Memory B cell (primary cell): ENCODE results near the gene ACSM3.
A peak's percentile ranks its signal among the peaks of the same experiment; 100 is the strongest.

Experiments
- ATAC-seq: fragments of 150-1000 bp; cut with Tn5 transposase; 2 replicates; pipeline ENCODE4 v1.10.0; 2021; ENCODE audit warnings: low read depth, mild to moderate bottlenecking, moderate library complexity
- DNase-seq, 2 donors: peaks; one replicate each; pipeline ENCODE4 v3.0.0; 2022; ENCODE audit warnings: low spot score in 2 of 2
- H3K27ac Mint-ChIP-seq: one replicate; pipeline ENCODE4 v1.8.0; 2022; ENCODE audit warnings: mild to moderate bottlenecking, moderate library complexity, mixed read lengths
- H3K27me3 Mint-ChIP-seq: one replicate; pipeline ENCODE4 v1.8.0; 2022; ENCODE audit warnings: mixed read lengths
- H3K36me3 Mint-ChIP-seq: one replicate; pipeline ENCODE4 v1.8.0; 2022; ENCODE audit warnings: mild to moderate bottlenecking, mixed read lengths
- H3K4me1 Mint-ChIP-seq: one replicate; pipeline ENCODE4 v1.8.0; 2022; ENCODE audit warnings: mixed read lengths
- H3K4me3 Mint-ChIP-seq: one replicate; pipeline ENCODE4 v1.8.0; 2022; ENCODE audit warnings: mild to moderate bottlenecking, moderate library complexity, mixed read lengths
- H3K9me3 Mint-ChIP-seq: one replicate; pipeline ENCODE4 v1.8.0; 2022; ENCODE audit warnings: mixed read lengths

The ACSM3 gene

GRCh38 chr16:20767577-20767976, 3.8 kb downstream of the ACSM3 start:
- no peak overlapping the region for H3K27ac Mint-ChIP-seq
- ATAC-seq (no peak), DNase-seq (no peak)
- peaks cover 3% of the 10 kb centered on the region for H3K36me3 Mint-ChIP-seq
- H3K4me3 Mint-ChIP-seq, result no peak overlapping the region
- H3K27me3 Mint-ChIP-seq, result no peaks in the 10 kb centered on the region
- H3K9me3 Mint-ChIP-seq, result no peaks in the 10 kb centered on the region
- peaks cover 10% of the 10 kb centered on the region for H3K4me1 Mint-ChIP-seq

GRCh38 chr16:20768121-20768520, 4.3 kb downstream of the ACSM3 start:
- Mint-ChIP-seq H3K4me3 (no peak overlapping the region), H3K27ac (no peak overlapping the region), H3K9me3 (no peaks in the 10 kb centered on the region), H3K27me3 (no peaks in the 10 kb centered on the region), H3K4me1 (peaks cover 8% of the 10 kb centered on the region), H3K36me3 (peaks cover 3% of the 10 kb centered on the region)
- no peak for DNase-seq
- no peak for ATAC-seq

GRCh38 chr16:20768818-20769217, 5.0 kb downstream of the ACSM3 start:
- peaks cover 3% of the 10 kb centered on the region for H3K4me1 Mint-ChIP-seq
- H3K27me3 Mint-ChIP-seq, result no peaks in the 10 kb centered on the region
- no peak overlapping the region for H3K27ac Mint-ChIP-seq
- H3K36me3 Mint-ChIP-seq, result peaks cover 3% of the 10 kb centered on the region
- no peak overlapping the region for H3K4me3 Mint-ChIP-seq
- no peak for DNase-seq
- H3K9me3 Mint-ChIP-seq, result peaks cover 1% of the 10 kb centered on the region
- no peak for ATAC-seq

- H3K4me3 Mint-ChIP-seq, result no peak overlapping the region
- peaks cover 1% of the 10 kb centered on the region for H3K9me3 Mint-ChIP-seq
- H3K27ac Mint-ChIP-seq, result no peak overlapping the region
- no peaks in the 10 kb centered on the region for H3K27me3 Mint-ChIP-seq
- no peaks in the 10 kb centered on the region for H3K4me1 Mint-ChIP-seq
- DNase-seq (no peak), ATAC-seq (no peak)
- peaks cover 3% of the 10 kb centered on the region for H3K36me3 Mint-ChIP-seq
These were observed 9.9 kb downstream of the ACSM3 start for GRCh38 chr16:20773679-20774078.

- H3K9me3 Mint-ChIP-seq, result peaks cover 1% of the 10 kb centered on the region
- peak; percentile 28 to 39 for DNase-seq
- no peaks in the 10 kb centered on the region for H3K4me1 Mint-ChIP-seq
- H3K27me3 Mint-ChIP-seq, result no peaks in the 10 kb centered on the region
- H3K4me3 Mint-ChIP-seq, result no peak overlapping the region
- no peak overlapping the region for H3K27ac Mint-ChIP-seq
- peaks cover 3% of the 10 kb centered on the region for H3K36me3 Mint-ChIP-seq
- peak; percentile 72 for ATAC-seq
These were observed 11.0 kb downstream of the ACSM3 start for GRCh38 chr16:20774703-20775362.

GRCh38 chr16:20781697-20782096, 17.9 kb downstream of the ACSM3 start:
- peak overlapping the region; percentile 20 for H3K27ac Mint-ChIP-seq
- H3K27me3 Mint-ChIP-seq, result no peaks in the 10 kb centered on the region
- no peak for ATAC-seq
- no peaks in the 10 kb centered on the region for H3K36me3 Mint-ChIP-seq
- no peak overlapping the region for H3K4me3 Mint-ChIP-seq
- no peaks in the 10 kb centered on the region for H3K4me1 Mint-ChIP-seq
- no peak for DNase-seq
- no peaks in the 10 kb centered on the region for H3K9me3 Mint-ChIP-seq

- no peaks in the 10 kb centered on the region for H3K4me1 Mint-ChIP-seq
These were observed 18.7 kb downstream of the ACSM3 start for GRCh38 chr16:20782470-20782869.

GRCh38 chr16:20784204-20784603, 20.4 kb downstream of the ACSM3 start:
- no peak overlapping the region for H3K27ac Mint-ChIP-seq
- no peaks in the 10 kb centered on the region for H3K36me3 Mint-ChIP-seq
- H3K4me3 Mint-ChIP-seq, result no peak overlapping the region
- H3K4me1 Mint-ChIP-seq, result no peaks in the 10 kb centered on the region
- DNase-seq, result no peak
- H3K27me3 Mint-ChIP-seq, result no peaks in the 10 kb centered on the region
- no peak for ATAC-seq
- no peaks in the 10 kb centered on the region for H3K9me3 Mint-ChIP-seq

More at GRCh38 chr16:20782470-20782869, 18.7 kb downstream of the ACSM3 start:
- Mint-ChIP-seq H3K27ac (no peak overlapping the region), H3K9me3 (no peaks in the 10 kb centered on the region), H3K36me3 (no peaks in the 10 kb centered on the region), H3K27me3 (no peaks in the 10 kb centered on the region), H3K4me3 (no peak overlapping the region)
- DNase-seq (no peak), ATAC-seq (no peak)

GRCh38 chr16:20789130-20789529, 25.3 kb downstream of the ACSM3 start:
- Mint-ChIP-seq H3K4me3 (no peak overlapping the region), H3K27me3 (no peaks in the 10 kb centered on the region), H3K4me1 (no peaks in the 10 kb centered on the region), H3K36me3 (no peaks in the 10 kb centered on the region), H3K27ac (no peak overlapping the region), H3K9me3 (no peaks in the 10 kb centered on the region)
- DNase-seq (no peak), ATAC-seq (no peak)

- no peaks in the 10 kb centered on the region for H3K9me3 Mint-ChIP-seq
- DNase-seq (no peak), ATAC-seq (no peak)
- H3K4me1 Mint-ChIP-seq, result no peaks in the 10 kb centered on the region
- H3K27ac Mint-ChIP-seq, result no peak overlapping the region
- no peak overlapping the region for H3K4me3 Mint-ChIP-seq
- H3K27me3 Mint-ChIP-seq, result no peaks in the 10 kb centered on the region
- H3K36me3 Mint-ChIP-seq, result no peaks in the 10 kb centered on the region
These were observed 28.3 kb downstream of the ACSM3 start for GRCh38 chr16:20791923-20792612.

- H3K36me3 Mint-ChIP-seq, result no peaks in the 10 kb centered on the region
- no peak overlapping the region for H3K27ac Mint-ChIP-seq
- H3K9me3 Mint-ChIP-seq, result no peaks in the 10 kb centered on the region
- DNase-seq (no peak), ATAC-seq (no peak)
- no peaks in the 10 kb centered on the region for H3K4me1 Mint-ChIP-seq
- no peak overlapping the region for H3K4me3 Mint-ChIP-seq
- H3K27me3 Mint-ChIP-seq, result no peaks in the 10 kb centered on the region
These were observed 34.5 kb downstream of the ACSM3 start for GRCh38 chr16:20798364-20798763.

- Mint-ChIP-seq H3K27ac (no peak overlapping the region), H3K27me3 (no peaks in the 10 kb centered on the region), H3K4me3 (no peak overlapping the region), H3K4me1 (no peaks in the 10 kb centered on the region), H3K9me3 (no peaks in the 10 kb centered on the region), H3K36me3 (no peaks in the 10 kb centered on the region)
- DNase-seq (peak in 1 of 2 donors; percentile 21), ATAC-seq (no peak)
These were observed 35.8 kb downstream of the ACSM3 start for GRCh38 chr16:20799599-20799998.

GRCh38 chr16:20801278-20801677, 37.5 kb downstream of the ACSM3 start:
- no peaks in the 10 kb centered on the region for H3K36me3 Mint-ChIP-seq
- H3K9me3 Mint-ChIP-seq, result no peaks in the 10 kb centered on the region
- H3K4me3 Mint-ChIP-seq, result no peak overlapping the region
- no peak overlapping the region for H3K27ac Mint-ChIP-seq
- no peak for ATAC-seq
- no peak for DNase-seq
- H3K4me1 Mint-ChIP-seq, result peaks cover 3% of the 10 kb centered on the region
- H3K27me3 Mint-ChIP-seq, result no peaks in the 10 kb centered on the region

GRCh38 chr16:20803192-20803560, 39.4 kb downstream of the ACSM3 start:
- Mint-ChIP-seq H3K4me3 (no peak overlapping the region), H3K27ac (no peak overlapping the region), H3K27me3 (no peaks in the 10 kb centered on the region), H3K9me3 (no peaks in the 10 kb centered on the region), H3K4me1 (peaks cover 8% of the 10 kb centered on the region), H3K36me3 (no peaks in the 10 kb centered on the region)
- no peak for ATAC-seq
- DNase-seq, result no peak
